Endodermal cell (in vitro differentiated cells): ENCODE results near the gene NEU3. TPM values are rescaled to one million over a fixed set of nuclear protein-coding genes. Genes with fewer than 3 reads are reported as not detected.

Source experiments
- DNase-seq: peaks from one replicate; pipeline ENCODE4 v3.0.0-alpha.2; 2017
- H3K27ac ChIP-seq: 2 replicates; pipeline ENCODE4 v1.5.1; 2013; ENCODE audit warnings: mild to moderate bottlenecking, low read depth, low read length, moderate library complexity
- H3K27me3 ChIP-seq: 2 replicates; pipeline ENCODE4 v1.6.1; 2013; ENCODE audit warnings: mild to moderate bottlenecking, low read length, moderate library complexity; ENCODE audit not compliant: insufficient read depth, control insufficient read depth, poor library complexity, severe bottlenecking
- H3K36me3 ChIP-seq: 2 replicates; pipeline ENCODE4 v1.7.0; 2013; ENCODE audit warnings: mild to moderate bottlenecking, low read length, moderate library complexity; ENCODE audit not compliant: control insufficient read depth, insufficient read depth
- H3K4me1 ChIP-seq: one replicate; pipeline ENCODE4 v1.7.0; 2013; ENCODE audit warnings: low read length; ENCODE audit not compliant: control insufficient read depth, insufficient read depth
- H3K4me3 ChIP-seq: 2 replicates; pipeline ENCODE4 v1.5.1; 2013; ENCODE audit warnings: mild to moderate bottlenecking, low read length, moderate library complexity
- H3K9ac ChIP-seq: 2 replicates; pipeline ENCODE4 v1.6.1; 2013; ENCODE audit warnings: mild to moderate bottlenecking, low read length, moderate library complexity; ENCODE audit not compliant: poor library complexity, severe bottlenecking; ENCODE audit errors: extremely low read depth
- H3K9me3 ChIP-seq: 2 replicates; pipeline ENCODE4 v1.6.1; 2013; ENCODE audit warnings: mild to moderate bottlenecking, low read length, moderate library complexity; ENCODE audit not compliant: control insufficient read depth
- H3K27ac Mint-ChIP-seq: 2 replicates; pipeline ENCODE4 v1.8.0; 2020; ENCODE audit warnings: mixed read lengths
- H3K27me3 Mint-ChIP-seq: 2 replicates; pipeline ENCODE4 v1.8.0; 2021; ENCODE audit warnings: mild to moderate bottlenecking, mixed read lengths; ENCODE audit not compliant: insufficient read depth
- H3K36me3 Mint-ChIP-seq: 2 replicates; pipeline ENCODE4 v1.8.0; 2020; ENCODE audit warnings: low read depth, mixed read lengths
- H3K4me1 Mint-ChIP-seq: 2 replicates; pipeline ENCODE4 v1.8.0; 2020; ENCODE audit warnings: mixed read lengths
- H3K4me3 Mint-ChIP-seq: 2 replicates; pipeline ENCODE4 v1.8.0; 2020; ENCODE audit warnings: mild to moderate bottlenecking, moderate library complexity, mixed read lengths
- H3K9me3 Mint-ChIP-seq: 2 replicates; pipeline ENCODE4 v1.8.0; 2020; ENCODE audit warnings: mild to moderate bottlenecking, mixed read lengths
- WGBS, 2 experiments: methylation state at CpG; one replicate each; pipeline versions ENCODE4 v1.1.5 to v1.1.7; 2013; ENCODE audit warnings: missing lambda C conversion rate in 2 of 2, mixed read lengths in 1 of 2; ENCODE audit not compliant: insufficient coverage in 1 of 2, insufficient read length in 1 of 2; 5-methylcytosine and 5-hydroxymethylcytosine counted together
- total RNA-seq, 2 donors: library from RNA; stranded (reverse); fragmentation: NEBNext Ultra II Directional in 1 of 2; extraction: Animal tissue kit (Norgen Biotek cat#: 25700) in 1 of 2; gene quantifications; 2 replicates in 1 of 2; 3 replicates in 1 of 2; pipeline ENCODE4 v1.2.1, GENCODE V29; 2021
- TF ChIP-seq, protein P1 (sequence below): fragments of 200-600 bp; sonication (generic); conservative IDR thresholded peaks from 2 replicates; pipeline ENCODE4 v1.5.0; 2021; ENCODE audit warnings: antibody characterized with exemption, mild to moderate bottlenecking

The NEU3 gene
- total RNA-seq, 2 donors from 2014 or later, result 9.1 to 10.8 TPM

DNA sequence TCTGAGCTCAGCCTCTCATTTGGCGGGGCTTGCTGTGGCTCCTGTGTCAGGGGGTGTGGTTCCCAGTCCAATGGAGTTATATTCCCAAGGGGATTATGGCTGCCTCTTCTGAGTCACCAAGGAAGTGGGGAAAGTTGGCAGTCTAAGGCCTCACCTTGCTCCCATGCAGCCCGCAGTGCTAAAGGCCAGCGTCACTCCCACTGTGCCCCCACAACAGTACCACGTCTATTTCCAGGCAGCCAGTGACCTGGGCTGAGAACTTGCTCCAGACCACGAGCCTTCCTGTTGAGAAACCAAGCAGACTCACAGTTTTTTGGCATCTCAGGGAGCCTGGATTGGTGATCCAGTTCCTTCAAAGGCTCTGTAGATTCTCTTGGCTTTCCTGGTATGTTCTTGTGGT lies 62.3 kb downstream of the NEU3 start:
- peak; percentile 43 for DNase-seq
- Histone ChIP-seq H3K4me3 (no peak overlapping the region), H3K27me3 (no peaks in the 10 kb centered on the region), H3K36me3 (no peaks in the 10 kb centered on the region), H3K9ac (no peak overlapping the region), H3K9me3 (peaks cover 14% of the 10 kb centered on the region), H3K27ac (no peak overlapping the region), H3K4me1 (no peaks in the 10 kb centered on the region)
- Mint-ChIP-seq H3K27ac (no peak overlapping the region), H3K4me3 (no peak overlapping the region), H3K9me3 (peaks cover 14% of the 10 kb centered on the region), H3K27me3 (no peaks in the 10 kb centered on the region), H3K36me3 (no peaks in the 10 kb centered on the region), H3K4me1 (peaks cover 12% of the 10 kb centered on the region)
- TF ChIP-seq, protein P1, sequence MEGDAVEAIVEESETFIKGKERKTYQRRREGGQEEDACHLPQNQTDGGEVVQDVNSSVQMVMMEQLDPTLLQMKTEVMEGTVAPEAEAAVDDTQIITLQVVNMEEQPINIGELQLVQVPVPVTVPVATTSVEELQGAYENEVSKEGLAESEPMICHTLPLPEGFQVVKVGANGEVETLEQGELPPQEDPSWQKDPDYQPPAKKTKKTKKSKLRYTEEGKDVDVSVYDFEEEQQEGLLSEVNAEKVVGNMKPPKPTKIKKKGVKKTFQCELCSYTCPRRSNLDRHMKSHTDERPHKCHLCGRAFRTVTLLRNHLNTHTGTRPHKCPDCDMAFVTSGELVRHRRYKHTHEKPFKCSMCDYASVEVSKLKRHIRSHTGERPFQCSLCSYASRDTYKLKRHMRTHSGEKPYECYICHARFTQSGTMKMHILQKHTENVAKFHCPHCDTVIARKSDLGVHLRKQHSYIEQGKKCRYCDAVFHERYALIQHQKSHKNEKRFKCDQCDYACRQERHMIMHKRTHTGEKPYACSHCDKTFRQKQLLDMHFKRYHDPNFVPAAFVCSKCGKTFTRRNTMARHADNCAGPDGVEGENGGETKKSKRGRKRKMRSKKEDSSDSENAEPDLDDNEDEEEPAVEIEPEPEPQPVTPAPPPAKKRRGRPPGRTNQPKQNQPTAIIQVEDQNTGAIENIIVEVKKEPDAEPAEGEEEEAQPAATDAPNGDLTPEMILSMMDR, result no peak
- WGBS, 2 experiments, result 91 to 94% methylated on average over 5 of the region's 5 CpGs

DNA sequence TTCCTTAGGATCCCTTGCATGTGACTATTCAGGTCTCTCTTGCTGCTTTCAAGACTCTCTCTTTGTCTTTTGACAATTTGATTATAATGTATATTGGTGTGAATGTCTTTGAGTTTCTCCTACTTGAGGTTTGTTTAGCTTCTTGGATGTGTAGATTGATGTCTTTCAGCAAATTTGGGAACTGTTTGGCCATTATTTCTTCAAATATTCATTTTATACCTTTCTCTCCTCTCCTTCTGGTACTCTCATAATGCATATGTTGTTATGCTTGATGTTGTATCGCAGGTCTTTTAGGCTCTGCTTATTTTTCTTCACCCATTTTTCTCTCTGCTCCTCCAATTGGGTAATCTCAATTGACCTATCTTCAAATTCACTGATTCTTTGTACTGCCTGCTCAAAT lies 63.7 kb downstream of the NEU3 start:
- 55% methylated on average over 1 of the region's 1 CpG; no CpG with 5 or more reads in 1 of the 2 experiments for WGBS, 2 experiments
- H3K36me3 Mint-ChIP-seq, result no peaks in the 10 kb centered on the region

DNA sequence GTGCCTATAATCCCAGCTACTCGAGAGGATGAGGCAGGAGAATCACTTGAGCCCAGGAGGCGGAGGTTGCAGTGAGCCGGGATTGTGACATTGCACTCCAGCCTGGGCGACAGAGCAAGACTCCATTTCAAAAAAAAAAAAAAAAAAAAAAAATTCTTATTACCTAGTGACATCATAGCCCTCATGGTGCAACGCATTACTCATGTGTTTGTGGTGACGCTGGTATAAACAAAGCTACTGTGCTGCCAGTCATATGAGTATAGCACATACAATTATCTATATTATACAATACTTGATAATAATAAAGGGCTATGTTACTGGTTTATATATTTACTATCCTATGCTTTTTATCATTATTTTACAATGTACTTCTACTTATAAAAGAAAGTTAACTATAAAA lies 66.8 kb downstream of the NEU3 start:
- H3K4me1 Mint-ChIP-seq, result no peaks in the 10 kb centered on the region
- no peak overlapping the region for H3K4me3 Mint-ChIP-seq
- H3K27ac Mint-ChIP-seq, result no peak overlapping the region
- Histone ChIP-seq H3K27me3 (no peaks in the 10 kb centered on the region), H3K27ac (no peak overlapping the region), H3K4me1 (no peaks in the 10 kb centered on the region), H3K4me3 (no peak overlapping the region), H3K9ac (no peak overlapping the region), H3K9me3 (peaks cover 14% of the 10 kb centered on the region), H3K36me3 (no peaks in the 10 kb centered on the region)
- DNase-seq, result no peak
- peaks cover 4% of the 10 kb centered on the region for H3K27me3 Mint-ChIP-seq
- WGBS, 2 experiments, result 98% methylated on average over 4 of the region's 6 CpGs; no CpG with 5 or more reads in 1 of the 2 experiments
- H3K9me3 Mint-ChIP-seq, result peaks cover 14% of the 10 kb centered on the region
- H3K36me3 Mint-ChIP-seq, result no peaks in the 10 kb centered on the region
- TF ChIP-seq, protein P1, result no peak

More for the DNA sequence above, 63.7 kb downstream of the NEU3 start:
- no peak overlapping the region for H3K4me3 ChIP-seq
- H3K36me3 ChIP-seq, result no peaks in the 10 kb centered on the region
- DNase-seq, result no peak
- Mint-ChIP-seq H3K4me1 (peaks cover 11% of the 10 kb centered on the region), H3K27ac (no peak overlapping the region), H3K27me3 (no peaks in the 10 kb centered on the region), H3K9me3 (peaks cover 14% of the 10 kb centered on the region), H3K4me3 (no peak overlapping the region)
- H3K9me3 ChIP-seq, result peaks cover 14% of the 10 kb centered on the region
- H3K27me3 ChIP-seq, result no peaks in the 10 kb centered on the region
- TF ChIP-seq, protein P1, result no peak
- H3K4me1 ChIP-seq, result no peaks in the 10 kb centered on the region
- H3K27ac ChIP-seq, result no peak overlapping the region
- H3K9ac ChIP-seq, result no peak overlapping the region
